ENCODE measurements around the gene CHRM2.

The CHRM2 gene

GRCh38 chr7:137009404-137009803 is 141.0 kb downstream of the CHRM2 start:
- Histone ChIP-seq H3K36me3 (no peaks in the 10 kb centered on the region), H3K9me3 (ENCODE audit: severe bottlenecking) (no peaks in the 10 kb centered on the region), H3K27me3 (ENCODE audit: insufficient read depth, low read depth, severe bottlenecking) (no peaks in the 10 kb centered on the region), H3K4me3 (ENCODE audit: low read depth, low read length) (no peak overlapping the region), H3K27ac (no peak overlapping the region)
- TF ChIP-seq, protein P1, sequence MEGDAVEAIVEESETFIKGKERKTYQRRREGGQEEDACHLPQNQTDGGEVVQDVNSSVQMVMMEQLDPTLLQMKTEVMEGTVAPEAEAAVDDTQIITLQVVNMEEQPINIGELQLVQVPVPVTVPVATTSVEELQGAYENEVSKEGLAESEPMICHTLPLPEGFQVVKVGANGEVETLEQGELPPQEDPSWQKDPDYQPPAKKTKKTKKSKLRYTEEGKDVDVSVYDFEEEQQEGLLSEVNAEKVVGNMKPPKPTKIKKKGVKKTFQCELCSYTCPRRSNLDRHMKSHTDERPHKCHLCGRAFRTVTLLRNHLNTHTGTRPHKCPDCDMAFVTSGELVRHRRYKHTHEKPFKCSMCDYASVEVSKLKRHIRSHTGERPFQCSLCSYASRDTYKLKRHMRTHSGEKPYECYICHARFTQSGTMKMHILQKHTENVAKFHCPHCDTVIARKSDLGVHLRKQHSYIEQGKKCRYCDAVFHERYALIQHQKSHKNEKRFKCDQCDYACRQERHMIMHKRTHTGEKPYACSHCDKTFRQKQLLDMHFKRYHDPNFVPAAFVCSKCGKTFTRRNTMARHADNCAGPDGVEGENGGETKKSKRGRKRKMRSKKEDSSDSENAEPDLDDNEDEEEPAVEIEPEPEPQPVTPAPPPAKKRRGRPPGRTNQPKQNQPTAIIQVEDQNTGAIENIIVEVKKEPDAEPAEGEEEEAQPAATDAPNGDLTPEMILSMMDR (IDR thresholded peaks at IDR 0.05; ENCODE audit: low read depth, low read length) = no peak
- no peak for DNase-seq

DNA sequence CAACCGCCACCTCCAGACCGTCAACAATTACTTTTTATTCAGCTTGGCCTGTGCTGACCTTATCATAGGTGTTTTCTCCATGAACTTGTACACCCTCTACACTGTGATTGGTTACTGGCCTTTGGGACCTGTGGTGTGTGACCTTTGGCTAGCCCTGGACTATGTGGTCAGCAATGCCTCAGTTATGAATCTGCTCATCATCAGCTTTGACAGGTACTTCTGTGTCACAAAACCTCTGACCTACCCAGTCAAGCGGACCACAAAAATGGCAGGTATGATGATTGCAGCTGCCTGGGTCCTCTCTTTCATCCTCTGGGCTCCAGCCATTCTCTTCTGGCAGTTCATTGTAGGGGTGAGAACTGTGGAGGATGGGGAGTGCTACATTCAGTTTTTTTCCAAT is 146.6 kb downstream of the CHRM2 start:
- DNase-seq = no peak
- no peak overlapping the region for H3K4me3 ChIP-seq (ENCODE audit: low read depth, low read length)
- no peaks in the 10 kb centered on the region for H3K36me3 ChIP-seq
- H3K27me3 ChIP-seq (ENCODE audit: insufficient read depth, low read depth, severe bottlenecking) = no peaks in the 10 kb centered on the region
- no peaks in the 10 kb centered on the region for H3K9me3 ChIP-seq (ENCODE audit: severe bottlenecking)
- H3K27ac ChIP-seq = no peak overlapping the region
- TF ChIP-seq, protein P1 (IDR thresholded peaks at IDR 0.05; ENCODE audit: low read depth, low read length) = no peak

- H3K36me3 ChIP-seq = no peaks in the 10 kb centered on the region
- TF ChIP-seq, protein P1 (IDR thresholded peaks at IDR 0.05; ENCODE audit: low read depth, low read length) = no peak
- H3K27ac ChIP-seq = no peak overlapping the region
- H3K27me3 ChIP-seq (ENCODE audit: insufficient read depth, low read depth, severe bottlenecking) = no peaks in the 10 kb centered on the region
- H3K4me3 ChIP-seq (ENCODE audit: low read depth, low read length) = no peak overlapping the region
- no peaks in the 10 kb centered on the region for H3K9me3 ChIP-seq (ENCODE audit: severe bottlenecking)
- DNase-seq = no peak
These were observed 148.8 kb downstream of the CHRM2 start for GRCh38 chr7:137017221-137017620.

DNA sequence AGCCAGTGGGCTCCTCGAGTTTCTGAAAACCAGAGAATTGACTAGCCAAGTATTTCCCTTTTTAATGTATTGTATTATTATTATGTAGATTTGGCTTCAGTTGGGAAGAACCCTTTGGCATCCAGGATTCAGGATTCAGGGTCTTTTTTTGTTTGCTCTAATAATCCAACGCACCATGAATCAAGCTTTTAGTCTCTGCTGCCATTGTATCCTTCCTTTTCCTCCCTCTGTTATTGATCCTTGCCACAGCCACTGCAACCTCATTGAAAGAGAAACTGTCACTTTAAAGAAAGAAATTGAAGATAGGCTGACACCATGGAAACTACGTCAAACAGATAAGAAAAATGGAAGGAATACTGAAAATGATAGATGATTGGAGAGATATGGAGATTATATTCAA is 150.0 kb downstream of the CHRM2 start:
- H3K36me3 ChIP-seq = no peaks in the 10 kb centered on the region
- H3K27ac ChIP-seq = no peak overlapping the region
- no peak overlapping the region for H3K4me3 ChIP-seq (ENCODE audit: low read depth, low read length)
- H3K9me3 ChIP-seq (ENCODE audit: severe bottlenecking) = no peaks in the 10 kb centered on the region
- TF ChIP-seq, protein P1 (IDR thresholded peaks at IDR 0.05; ENCODE audit: low read depth, low read length) = no peak
- no peaks in the 10 kb centered on the region for H3K27me3 ChIP-seq (ENCODE audit: insufficient read depth, low read depth, severe bottlenecking)
- DNase-seq = no peak

DNA sequence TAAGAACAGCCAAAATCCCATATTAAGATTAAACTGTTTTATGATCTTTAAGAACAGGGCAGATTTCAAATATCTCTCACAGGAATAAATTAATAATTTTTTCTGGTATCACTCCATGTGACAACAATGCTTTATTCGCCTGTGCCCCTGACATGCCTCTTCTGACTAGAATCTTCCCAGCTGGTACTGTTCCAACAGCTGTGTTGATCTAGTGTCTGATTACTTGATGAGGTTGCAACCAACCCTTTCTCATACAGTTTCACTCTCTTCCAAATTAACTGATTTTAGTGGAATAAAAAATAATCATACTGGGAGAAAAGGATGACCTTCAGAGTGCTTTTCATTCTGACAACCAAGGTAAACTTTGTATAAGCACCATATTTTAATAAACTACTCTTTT is 151.9 kb downstream of the CHRM2 start:
- Histone ChIP-seq H3K9me3 (ENCODE audit: severe bottlenecking) (no peaks in the 10 kb centered on the region), H3K27ac (no peak overlapping the region), H3K36me3 (no peaks in the 10 kb centered on the region), H3K4me3 (ENCODE audit: low read depth, low read length) (no peak overlapping the region), H3K27me3 (ENCODE audit: insufficient read depth, low read depth, severe bottlenecking) (no peaks in the 10 kb centered on the region)
- no peak for DNase-seq
- TF ChIP-seq, protein P1 (IDR thresholded peaks at IDR 0.05; ENCODE audit: low read depth, low read length) = no peak

- DNase-seq = no peak
- no peaks in the 10 kb centered on the region for H3K36me3 ChIP-seq
These were observed 157.2 kb downstream of the CHRM2 start for GRCh38 chr7:137025469-137026175.

More at GRCh38 chr7:137025469-137026175, 157.2 kb downstream of the CHRM2 start:
- Histone ChIP-seq H3K27me3 (ENCODE audit: insufficient read depth, low read depth, severe bottlenecking) (no peaks in the 10 kb centered on the region), H3K4me3 (ENCODE audit: low read depth, low read length) (no peak overlapping the region), H3K9me3 (ENCODE audit: severe bottlenecking) (no peaks in the 10 kb centered on the region), H3K27ac (no peak overlapping the region)
- TF ChIP-seq, protein P1 (IDR thresholded peaks at IDR 0.05; ENCODE audit: low read depth, low read length) = no peak

Measured in WERI-Rb-1 (cell line).